LNCAP (cell line): Measurements from ENCODE around the gene FUT3.

ENCODE experiments used
- TF ChIP-seq, protein P1 (sequence below): fragments of 450-650 bp; IDR thresholded peaks from 2 replicates; pipeline ENCODE4 v1.5.1; 2017; ENCODE audit warnings: mild to moderate bottlenecking

Gene FUT3

DNA sequence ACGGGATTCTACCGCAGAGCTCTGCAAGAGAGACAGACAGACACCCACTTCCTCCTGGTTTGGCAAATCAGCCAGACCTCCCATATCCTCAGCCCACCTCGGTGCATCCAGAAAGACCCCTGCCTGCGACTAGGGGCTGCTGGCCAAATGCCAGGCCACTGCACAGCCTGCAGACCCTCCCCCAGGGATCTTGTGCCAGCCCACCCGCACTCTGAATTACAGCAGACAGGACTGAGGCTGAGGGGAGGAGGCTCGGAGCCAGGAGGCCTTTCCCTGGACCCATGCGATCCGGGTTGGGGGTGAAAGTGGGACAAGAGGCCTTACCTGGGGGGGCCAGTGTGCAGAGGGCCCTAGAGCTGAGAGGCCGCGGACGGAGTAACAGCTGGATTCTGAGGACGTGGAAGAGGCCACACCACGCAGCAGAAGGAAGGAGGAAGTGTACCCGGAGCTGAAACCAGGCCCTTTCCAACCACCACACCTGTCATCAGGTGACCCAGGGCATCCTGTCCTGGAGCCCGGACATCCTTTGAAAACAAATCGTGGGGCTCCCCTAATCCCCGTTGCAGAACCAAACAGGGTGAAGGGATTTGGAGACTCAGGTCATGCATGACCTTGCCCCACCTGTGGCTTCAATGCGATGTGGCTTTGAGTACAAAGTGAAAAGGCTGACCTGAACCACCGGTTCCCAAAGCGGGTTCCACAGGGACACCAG lies 12.7 kb downstream of the FUT3 start:
- TF ChIP-seq, protein P1, sequence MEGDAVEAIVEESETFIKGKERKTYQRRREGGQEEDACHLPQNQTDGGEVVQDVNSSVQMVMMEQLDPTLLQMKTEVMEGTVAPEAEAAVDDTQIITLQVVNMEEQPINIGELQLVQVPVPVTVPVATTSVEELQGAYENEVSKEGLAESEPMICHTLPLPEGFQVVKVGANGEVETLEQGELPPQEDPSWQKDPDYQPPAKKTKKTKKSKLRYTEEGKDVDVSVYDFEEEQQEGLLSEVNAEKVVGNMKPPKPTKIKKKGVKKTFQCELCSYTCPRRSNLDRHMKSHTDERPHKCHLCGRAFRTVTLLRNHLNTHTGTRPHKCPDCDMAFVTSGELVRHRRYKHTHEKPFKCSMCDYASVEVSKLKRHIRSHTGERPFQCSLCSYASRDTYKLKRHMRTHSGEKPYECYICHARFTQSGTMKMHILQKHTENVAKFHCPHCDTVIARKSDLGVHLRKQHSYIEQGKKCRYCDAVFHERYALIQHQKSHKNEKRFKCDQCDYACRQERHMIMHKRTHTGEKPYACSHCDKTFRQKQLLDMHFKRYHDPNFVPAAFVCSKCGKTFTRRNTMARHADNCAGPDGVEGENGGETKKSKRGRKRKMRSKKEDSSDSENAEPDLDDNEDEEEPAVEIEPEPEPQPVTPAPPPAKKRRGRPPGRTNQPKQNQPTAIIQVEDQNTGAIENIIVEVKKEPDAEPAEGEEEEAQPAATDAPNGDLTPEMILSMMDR, result no peak

- TF ChIP-seq, protein P1, result no peak
Observed at GRCh38 chr19:5837761-5838352, 13.4 kb downstream of the FUT3 start.

- TF ChIP-seq, protein P1, result no peak
Observed at GRCh38 chr19:5832527-5833216, 18.6 kb downstream of the FUT3 start.

DNA sequence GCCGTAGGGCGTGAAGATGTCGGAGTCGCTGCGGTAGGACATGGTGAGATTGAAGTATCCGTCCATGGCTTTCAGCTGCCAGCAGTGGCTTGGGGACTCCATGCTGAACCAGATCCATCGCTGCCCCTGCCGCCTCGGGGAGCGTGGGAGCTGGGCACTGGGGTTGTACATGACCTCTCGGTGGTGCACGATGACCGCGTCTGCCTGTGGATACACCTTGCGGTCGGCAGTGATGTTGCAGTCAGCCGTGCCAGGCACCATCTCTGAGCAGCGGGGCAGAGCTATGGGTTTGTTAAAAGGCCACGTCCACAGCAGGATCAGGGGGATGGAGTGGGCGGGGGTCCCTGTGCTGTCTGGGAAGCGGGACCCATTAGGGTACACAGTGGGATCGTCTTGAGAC lies 19.2 kb downstream of the FUT3 start:
- TF ChIP-seq, protein P1, result no peak

GRCh38 chr19:5831159-5831558 lies 20.1 kb downstream of the FUT3 start:
- TF ChIP-seq, protein P1, result no peak

DNA sequence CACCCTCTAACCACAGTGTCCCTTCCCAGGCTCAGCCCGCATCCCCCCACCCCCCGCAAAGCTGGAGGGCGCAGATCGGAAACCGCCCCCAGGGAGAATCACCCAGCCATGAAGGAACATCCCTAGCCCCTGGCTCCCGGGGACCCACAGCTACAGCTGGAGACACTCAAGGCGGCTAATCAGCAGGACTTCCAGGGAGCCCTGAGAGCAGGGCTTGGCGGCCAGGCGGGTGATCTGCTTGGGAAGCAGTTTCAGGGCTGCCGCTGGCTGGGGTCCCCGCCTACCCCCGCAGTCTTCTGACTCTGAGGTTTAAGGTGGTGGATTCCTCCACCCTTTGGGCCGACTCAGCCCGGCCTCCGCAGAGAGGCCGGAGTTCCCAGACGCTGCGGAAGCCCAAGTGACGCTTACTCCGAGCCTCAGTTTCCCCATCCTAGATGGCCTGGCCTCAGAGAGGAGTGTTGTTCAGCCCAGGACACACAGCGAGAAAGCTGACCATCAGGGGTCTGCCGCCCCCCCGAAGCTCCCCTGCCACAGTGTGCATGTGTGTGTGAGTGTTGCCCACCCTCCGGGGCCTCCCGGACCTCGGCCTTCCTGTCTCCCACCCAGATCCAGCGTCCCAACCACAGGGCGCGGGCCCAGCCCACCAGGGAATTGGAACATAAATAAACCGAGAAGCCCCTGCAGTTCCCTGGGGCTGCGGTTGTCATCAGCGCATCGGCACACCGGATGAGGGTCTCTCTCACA lies 21.5 kb downstream of the FUT3 start:
- TF ChIP-seq, protein P1, result no peak
